RWPE2 (cell line): ENCODE results near the gene LMBR1.

Experiments
- ATAC-seq: fragments of 200-7000 bp; cut with Tn5 transposase; 3 replicates; pipeline ENCODE4 v1.9.1; 2021; ENCODE audit warnings: low read depth
- DNase-seq: peaks from one replicate; pipeline ENCODE4 v3.0.0-alpha.2; 2020; ENCODE audit warnings: low spot score
- H3K27ac ChIP-seq: fragments of 450-650 bp; 2 replicates; pipeline ENCODE4 v1.5.1; 2017; ENCODE audit warnings: mild to moderate bottlenecking; ENCODE audit not compliant: poor library complexity, severe bottlenecking
- H3K27me3 ChIP-seq: fragments of 250-450 bp; sonication (Bioruptor Pico); 2 replicates; pipeline ENCODE4 v1.5.1; 2021; ENCODE audit warnings: mild to moderate bottlenecking, moderate library complexity; ENCODE audit not compliant: insufficient read depth, poor library complexity, severe bottlenecking
- H3K36me3 ChIP-seq: fragments of 250-450 bp; sonication (Bioruptor Pico); 2 replicates; pipeline ENCODE4 v1.5.1; 2020; ENCODE audit warnings: low read depth, mild to moderate bottlenecking, moderate library complexity
- H3K4me1 ChIP-seq: fragments of 250-450 bp; sonication (Bioruptor Pico); 2 replicates; pipeline ENCODE4 v1.5.1; 2021; ENCODE audit warnings: mild to moderate bottlenecking, moderate library complexity; ENCODE audit not compliant: insufficient read depth, poor library complexity, severe bottlenecking
- H3K4me3 ChIP-seq: fragments of 250-450 bp; sonication (Bioruptor Pico); 2 replicates; pipeline ENCODE4 v1.5.1; 2021; ENCODE audit warnings: mild to moderate bottlenecking, moderate library complexity; ENCODE audit not compliant: severe bottlenecking
- H3K9me3 ChIP-seq: fragments of 250-450 bp; sonication (Bioruptor Pico); 2 replicates; pipeline ENCODE4 v1.5.1; 2021; ENCODE audit warnings: mild to moderate bottlenecking, moderate library complexity; ENCODE audit not compliant: severe bottlenecking
- TF ChIP-seq, protein P1 (sequence below): fragments of 450-650 bp; IDR thresholded peaks from one replicate; pipeline ENCODE4 v1.5.1; 2017; ENCODE audit warnings: mild to moderate bottlenecking, moderate library complexity; ENCODE audit not compliant: poor library complexity, severe bottlenecking

Gene LMBR1

DNA sequence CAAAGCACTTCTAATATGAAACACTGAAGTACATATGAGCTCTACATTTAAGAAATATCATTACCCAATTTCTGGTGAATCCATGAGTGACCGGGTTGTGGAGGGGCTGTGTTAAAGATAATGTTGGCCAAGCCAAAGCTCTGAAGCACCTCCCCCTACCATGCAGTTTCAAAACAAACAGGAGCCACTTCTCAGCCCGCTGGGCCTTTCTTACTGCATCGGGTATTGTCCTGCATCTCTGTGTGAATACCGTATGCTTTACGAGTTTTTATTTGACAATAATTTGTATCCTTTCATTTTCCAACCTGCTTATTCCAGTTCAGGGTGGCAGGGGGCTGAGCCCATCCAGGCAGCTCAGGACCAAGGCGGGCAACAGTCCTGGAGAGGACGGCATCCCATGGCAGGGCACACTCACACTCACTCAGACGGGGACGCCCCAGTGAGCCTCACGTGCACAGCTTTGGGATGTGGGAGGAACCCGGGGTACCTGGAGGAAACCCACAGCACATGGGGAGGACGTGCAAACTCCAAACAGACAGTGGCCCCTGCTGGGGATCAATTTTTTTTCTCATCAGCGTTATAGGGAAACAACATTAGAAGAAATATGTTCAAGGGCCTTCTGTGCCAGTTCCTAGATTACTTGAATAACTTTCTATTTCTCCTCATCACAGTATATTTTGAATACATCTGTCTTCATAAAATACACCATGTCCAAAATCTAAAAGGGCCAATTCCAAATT lies 250.5 kb downstream of the LMBR1 start:
- Histone ChIP-seq H3K27ac (no peak overlapping the region), H3K4me3 (no peak overlapping the region), H3K36me3 (0 out of 2 replicates have a peak, but pooled peaks cover 5% of the 10 kb centered on the region), H3K9me3 (no peaks in the 10 kb centered on the region), H3K27me3 (no peaks in the 10 kb centered on the region), H3K4me1 (no peaks in the 10 kb centered on the region)
- DNase-seq (no peak), ATAC-seq (no peak)
- TF ChIP-seq, protein P1, sequence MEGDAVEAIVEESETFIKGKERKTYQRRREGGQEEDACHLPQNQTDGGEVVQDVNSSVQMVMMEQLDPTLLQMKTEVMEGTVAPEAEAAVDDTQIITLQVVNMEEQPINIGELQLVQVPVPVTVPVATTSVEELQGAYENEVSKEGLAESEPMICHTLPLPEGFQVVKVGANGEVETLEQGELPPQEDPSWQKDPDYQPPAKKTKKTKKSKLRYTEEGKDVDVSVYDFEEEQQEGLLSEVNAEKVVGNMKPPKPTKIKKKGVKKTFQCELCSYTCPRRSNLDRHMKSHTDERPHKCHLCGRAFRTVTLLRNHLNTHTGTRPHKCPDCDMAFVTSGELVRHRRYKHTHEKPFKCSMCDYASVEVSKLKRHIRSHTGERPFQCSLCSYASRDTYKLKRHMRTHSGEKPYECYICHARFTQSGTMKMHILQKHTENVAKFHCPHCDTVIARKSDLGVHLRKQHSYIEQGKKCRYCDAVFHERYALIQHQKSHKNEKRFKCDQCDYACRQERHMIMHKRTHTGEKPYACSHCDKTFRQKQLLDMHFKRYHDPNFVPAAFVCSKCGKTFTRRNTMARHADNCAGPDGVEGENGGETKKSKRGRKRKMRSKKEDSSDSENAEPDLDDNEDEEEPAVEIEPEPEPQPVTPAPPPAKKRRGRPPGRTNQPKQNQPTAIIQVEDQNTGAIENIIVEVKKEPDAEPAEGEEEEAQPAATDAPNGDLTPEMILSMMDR = no peak

DNA sequence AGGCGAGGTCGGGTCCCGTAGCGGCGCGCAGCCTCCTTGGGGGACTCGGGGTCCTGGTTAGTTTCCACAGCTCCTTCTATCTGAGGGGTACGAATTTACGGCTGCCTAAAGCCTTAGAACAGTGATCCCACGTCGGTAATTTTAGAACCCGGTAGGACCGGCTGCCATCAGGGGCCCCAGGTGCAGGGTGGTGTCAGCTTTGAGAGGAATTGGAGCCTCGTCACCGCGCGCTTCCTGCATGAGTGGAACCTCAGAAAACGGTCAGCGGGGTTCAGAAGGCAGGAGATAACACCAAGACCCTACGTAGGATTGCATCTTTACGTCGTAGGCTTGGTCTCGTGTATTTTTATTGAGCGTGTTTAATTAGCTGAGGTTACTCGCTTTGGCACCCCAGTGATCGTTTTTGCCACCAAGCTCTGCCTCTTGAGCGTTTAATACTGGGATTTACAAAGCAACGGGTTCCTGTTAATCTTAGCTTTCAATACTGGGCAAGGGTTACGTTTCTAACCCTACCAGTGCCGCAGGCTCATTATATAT lies 252.0 kb downstream of the LMBR1 start:
- H3K4me3 ChIP-seq = peak overlapping the region; percentile 72

DNA sequence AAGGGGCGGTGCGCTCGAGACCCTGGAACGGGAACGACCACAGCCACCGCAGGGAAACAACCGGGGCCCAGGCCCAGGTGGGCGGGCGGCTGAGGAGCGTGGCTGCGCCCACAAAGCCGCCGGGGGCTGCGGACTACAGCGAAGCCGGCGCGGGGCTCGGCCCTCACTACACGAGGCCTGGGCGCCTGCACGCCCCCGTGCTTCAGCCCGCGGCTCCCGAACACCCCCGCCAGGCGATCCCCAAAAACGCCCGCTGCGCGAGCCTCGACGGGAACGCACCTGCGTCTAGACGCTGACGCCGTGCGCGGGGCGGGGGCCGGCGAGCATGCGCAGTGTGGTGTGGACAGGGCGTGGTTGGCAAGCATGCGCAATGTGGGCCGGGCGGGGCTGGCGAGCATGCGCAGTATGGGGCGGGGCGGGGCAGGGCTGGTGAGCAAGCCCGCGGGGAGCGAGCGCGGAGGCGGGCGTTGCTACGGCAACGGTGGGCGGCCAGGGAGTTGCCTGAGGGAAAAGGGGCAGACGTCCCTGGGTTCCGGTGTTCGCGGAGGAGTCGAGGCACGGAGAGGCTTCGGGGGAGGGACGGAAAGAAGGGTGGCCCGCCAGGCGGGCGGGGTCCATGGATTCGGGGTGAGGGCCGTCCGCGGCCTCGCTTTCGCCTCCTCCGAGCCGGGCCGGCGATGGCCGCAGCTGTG lies 252.6 kb downstream of the LMBR1 start, which contains the start of gene RNF32:
Gene RNF32, plus strand, starts transcription at position 518 of the 692 bp plus-strand sequence. CDS start 3,104 bp downstream, outside the sequence.
- H3K27ac ChIP-seq = peak within 1 kb of the TSS; percentile 60
- H3K9me3 ChIP-seq = no peaks in the 10 kb centered on the region
- H3K4me1 ChIP-seq = no peaks in the 10 kb centered on the region

More for the DNA sequence above, 252.0 kb downstream of the LMBR1 start:
- H3K36me3 ChIP-seq = 0 out of 2 replicates have a peak, but pooled peaks cover 5% of the 10 kb centered on the region
- peak overlapping the region; percentile 60 for H3K27ac ChIP-seq
- DNase-seq (no peak), ATAC-seq (peak; percentile 72)
- TF ChIP-seq, protein P1 = no peak
- no peaks in the 10 kb centered on the region for H3K9me3 ChIP-seq
- H3K27me3 ChIP-seq = no peaks in the 10 kb centered on the region
- no peaks in the 10 kb centered on the region for H3K4me1 ChIP-seq

DNA sequence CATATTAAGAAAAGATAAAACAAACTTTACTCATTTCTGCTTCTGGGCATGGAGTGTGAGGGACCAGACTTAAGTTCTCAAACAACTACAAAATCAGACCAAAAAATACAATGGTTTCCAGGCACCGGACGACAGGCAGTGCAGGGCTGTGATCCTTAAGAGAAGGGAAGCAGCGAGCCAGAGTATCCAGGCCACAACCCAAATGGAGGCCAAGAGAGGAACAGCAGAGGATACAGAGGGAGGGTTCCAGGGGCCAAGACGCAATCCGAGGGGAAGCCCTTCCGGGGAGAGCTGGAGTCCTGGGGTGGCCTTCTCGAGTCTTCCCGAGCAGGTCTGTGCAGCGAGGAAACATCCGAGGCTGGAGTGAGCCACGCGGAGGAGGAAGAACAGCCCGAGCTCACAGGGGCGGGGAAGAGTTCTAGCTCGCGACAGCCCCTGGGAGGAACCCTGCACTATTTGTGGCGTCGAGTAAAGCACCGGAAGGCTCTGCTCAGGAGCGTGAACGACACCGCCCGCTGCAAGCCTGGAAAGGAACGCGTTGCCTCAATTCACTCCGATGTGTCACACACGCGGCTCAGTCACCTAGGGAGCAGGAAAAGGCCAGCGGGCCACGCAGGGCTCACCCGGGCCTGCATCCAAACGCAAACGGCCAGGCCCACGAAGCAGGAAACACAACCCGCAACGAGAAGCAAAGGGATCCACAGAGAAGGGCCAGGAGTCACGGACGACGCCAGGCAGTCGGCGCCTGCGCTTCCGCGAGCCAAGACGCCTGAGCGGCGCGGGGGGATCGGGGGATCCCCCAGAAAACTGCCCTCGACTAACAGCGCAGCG lies 253.3 kb downstream of the LMBR1 start:
- 0 out of 2 replicates have a peak, but pooled peaks cover 5% of the 10 kb centered on the region for H3K36me3 ChIP-seq
- H3K9me3 ChIP-seq = no peaks in the 10 kb centered on the region
- H3K4me3 ChIP-seq = peak overlapping the region; percentile 72
- no peak for DNase-seq
- H3K27me3 ChIP-seq = no peaks in the 10 kb centered on the region
- peak overlapping the region; percentile 60 for H3K27ac ChIP-seq
- TF ChIP-seq, protein P1 = no peak
- ATAC-seq = peak; percentile 5; the same call in 2 of the 3 replicates
- H3K4me1 ChIP-seq = no peaks in the 10 kb centered on the region

More for the DNA sequence above, 252.6 kb downstream of the LMBR1 start, which contains the start of gene RNF32:
- H3K4me3 ChIP-seq = peak within 1 kb of the TSS; percentile 72
- 0 out of 2 replicates have a peak, but pooled peaks cover 5% of the 10 kb centered on the region for H3K36me3 ChIP-seq
- TF ChIP-seq, protein P1 = no peak
- DNase-seq (peak; percentile 91), ATAC-seq (peak; percentile 83)
- no peaks in the 10 kb centered on the region for H3K27me3 ChIP-seq
